NCI-H524 treated with DMSO at 0.1 percent for 48 hours (cell line): ENCODE results near the gene C17orf50.
"Not testable (repeated sequence)": the region's sequence is repeated elsewhere in the genome, so short reads cannot be mapped to it uniquely, and the experiment has no call there.

Source experiments
- DNase-seq: peaks from one replicate; lab custom pipeline; 2025; lab: John Stamatoyannopoulos, UW

The C17orf50 gene

DNA sequence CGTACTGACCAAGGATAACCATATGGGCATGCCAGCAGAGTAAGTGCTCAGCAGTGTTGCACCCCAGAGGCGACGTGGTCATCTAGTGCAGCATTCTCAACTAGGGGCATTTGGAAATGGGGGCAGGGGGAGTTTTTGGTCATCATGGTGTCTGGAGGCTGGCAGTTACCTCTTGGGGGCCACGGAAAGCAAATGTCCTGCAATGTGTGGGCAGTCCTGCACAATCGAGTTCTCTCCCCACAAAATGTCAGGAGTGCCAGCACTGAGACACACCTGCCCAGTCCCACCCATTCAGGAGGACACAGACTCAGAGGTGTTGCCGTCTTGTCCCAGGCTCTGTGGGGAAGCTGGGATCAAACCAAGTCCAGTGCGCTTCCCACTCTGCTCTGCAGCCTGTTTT is 26.3 kb upstream of the C17orf50 start:
- DNase-seq = no peak

DNA sequence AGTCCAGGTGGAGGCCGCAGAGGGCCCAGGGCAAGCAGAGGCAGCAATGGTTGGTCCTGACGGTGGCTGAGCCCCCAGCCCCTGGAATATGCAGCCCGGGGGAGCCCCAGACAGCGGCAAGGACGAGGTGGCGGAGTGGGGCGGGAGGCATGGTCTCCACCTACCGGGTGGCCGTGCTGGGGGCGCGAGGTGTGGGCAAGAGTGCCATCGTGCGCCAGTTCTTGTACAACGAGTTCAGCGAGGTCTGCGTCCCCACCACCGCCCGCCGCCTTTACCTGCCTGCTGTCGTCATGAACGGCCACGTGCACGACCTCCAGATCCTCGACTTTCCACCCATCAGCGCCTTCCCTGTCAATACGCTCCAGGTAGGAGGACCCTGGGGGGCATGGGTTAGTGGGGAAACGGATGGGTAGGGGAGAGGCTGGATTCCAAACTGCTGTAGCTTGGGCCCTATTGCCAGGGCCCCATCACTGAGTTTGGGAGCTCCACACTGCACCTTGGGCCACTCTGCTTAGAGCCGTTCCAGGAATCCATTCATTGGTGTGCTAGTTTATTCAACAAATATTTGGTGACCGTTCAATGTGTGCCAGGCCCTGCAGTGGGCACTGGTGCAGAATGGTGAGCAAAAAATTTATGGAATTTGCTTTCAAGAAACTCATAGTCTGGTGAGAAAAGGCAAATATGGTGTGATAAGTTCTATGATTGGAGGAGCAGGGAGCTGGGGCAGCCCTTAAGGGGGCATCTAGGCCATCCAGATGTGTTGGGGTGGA is 25.5 kb upstream of the C17orf50 start:
- no peak for DNase-seq

DNA sequence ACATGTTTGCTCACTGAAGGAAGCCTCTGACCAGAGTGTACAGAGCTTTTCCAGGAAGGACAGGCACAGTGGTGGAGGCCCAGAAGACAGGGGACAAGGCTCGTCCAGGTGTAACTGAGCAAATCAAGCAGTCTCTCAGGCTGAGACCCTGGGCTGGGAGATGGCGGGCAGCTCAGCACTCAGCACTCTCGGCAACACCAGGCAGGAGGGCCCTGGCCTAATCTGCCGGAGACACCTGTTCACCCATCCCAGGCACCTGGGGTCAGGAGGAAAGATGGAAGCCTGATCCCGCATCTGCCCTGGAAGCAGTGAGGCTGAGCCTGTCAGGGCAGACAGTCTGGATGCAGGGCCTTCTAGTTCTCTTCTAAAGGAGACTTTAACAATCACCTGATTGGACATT is 24.5 kb upstream of the C17orf50 start:
- DNase-seq = no peak

DNA sequence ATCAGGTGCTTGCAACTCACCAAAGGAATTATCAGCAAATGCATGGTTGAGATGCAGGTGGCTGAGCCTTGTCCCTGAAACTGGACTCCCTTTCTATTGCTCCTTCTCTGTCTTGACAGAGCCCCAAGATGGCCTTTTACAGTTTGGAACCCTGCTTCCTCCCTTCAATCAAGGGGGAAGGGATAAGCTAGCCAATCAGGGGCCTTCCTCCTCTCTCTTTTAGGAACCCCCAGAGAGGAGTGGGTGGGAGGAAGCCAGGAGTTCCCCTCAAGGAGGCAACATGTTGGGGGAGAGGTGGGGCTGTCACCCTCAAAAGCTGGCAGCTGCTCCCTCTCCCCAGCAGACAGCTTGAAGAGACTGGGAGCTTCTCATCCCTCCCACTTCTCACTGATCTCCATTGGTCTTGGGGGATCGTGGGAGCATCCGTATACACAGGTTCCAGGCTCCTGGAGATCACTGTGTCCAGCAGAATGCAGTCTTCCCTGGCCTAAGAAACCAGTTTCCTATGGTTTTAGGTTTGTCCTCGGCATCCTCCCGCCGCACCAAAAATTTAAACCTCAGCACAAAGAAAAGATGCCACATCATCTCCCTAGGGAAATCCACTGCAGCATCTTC is 22.1 kb upstream of the C17orf50 start:
- DNase-seq = no peak

DNA sequence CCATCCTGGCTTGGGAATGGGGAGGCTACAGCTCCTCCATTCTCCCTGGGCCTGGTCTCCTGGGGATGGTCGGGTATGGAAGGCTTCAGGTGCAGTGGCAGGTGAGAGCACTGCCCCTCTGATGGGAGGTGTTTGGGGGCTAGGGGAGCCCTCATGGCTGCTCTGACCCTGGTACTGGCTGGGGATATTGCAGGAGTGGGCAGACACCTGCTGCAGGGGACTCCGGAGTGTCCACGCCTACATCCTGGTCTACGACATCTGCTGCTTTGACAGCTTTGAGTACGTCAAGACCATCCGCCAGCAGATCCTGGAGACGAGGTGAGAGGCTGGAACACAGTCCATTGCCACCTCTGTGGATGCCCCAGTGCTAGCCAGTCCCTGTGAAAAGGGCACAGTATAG is 20.5 kb upstream of the C17orf50 start:
- no peak for DNase-seq

DNA sequence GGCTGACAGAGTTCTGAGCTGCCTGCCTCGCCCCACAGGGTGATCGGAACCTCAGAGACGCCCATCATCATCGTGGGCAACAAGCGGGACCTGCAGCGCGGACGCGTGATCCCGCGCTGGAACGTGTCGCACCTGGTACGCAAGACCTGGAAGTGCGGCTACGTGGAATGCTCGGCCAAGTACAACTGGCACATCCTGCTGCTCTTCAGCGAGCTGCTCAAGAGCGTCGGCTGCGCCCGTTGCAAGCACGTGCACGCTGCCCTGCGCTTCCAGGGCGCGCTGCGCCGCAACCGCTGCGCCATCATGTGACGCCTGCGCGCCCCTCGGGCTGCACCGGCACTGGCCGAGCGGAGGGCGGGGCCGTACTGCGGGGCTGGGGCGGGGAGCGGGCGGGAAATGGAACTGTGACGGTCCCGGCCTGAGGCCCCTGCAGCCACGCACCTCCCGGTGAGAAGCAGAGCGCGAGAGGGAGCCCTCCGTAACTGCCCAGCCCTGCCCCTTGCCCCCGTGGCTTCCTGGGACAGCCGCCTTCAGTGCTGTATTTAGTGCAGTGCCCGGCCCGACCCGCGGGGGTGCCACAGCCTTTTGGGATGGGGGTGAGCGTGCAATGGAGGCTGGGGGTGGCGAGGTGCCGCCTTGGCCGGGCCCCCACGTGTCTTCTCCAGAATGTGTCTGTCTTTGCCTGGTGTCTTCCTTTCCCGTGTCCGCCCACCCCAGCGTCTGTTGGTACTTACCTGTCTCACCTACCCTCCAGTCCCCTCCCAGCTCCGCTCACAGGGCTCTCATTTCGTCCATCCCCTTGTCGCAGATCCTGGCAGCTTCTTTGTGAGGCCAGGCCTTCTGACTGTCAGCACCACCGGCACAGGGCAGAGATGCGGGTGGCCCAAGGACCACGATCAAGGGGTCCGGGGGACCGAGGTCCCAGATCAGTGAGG is 19.4 kb upstream of the C17orf50 start:
- no peak for DNase-seq

DNA sequence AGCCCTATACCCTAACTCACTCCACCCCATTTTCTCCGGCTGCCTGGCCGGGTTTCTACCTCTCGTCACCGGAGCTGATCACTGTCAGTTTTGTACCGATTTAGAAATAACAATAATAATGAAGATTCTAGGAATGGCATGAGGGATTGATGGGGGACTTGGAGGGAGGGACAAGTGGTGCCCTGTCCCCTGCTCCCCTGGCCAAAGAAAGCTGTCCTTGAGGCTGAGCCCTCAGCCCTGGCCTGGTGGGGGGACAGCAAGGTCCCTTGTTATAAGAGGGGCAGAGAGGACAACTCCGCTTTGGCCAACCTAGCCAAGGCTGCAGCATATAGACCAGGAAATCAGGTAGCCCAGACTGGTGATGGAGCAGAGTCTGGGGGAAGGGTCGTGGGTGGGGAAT is 18.2 kb upstream of the C17orf50 start:
- no peak for DNase-seq

DNA sequence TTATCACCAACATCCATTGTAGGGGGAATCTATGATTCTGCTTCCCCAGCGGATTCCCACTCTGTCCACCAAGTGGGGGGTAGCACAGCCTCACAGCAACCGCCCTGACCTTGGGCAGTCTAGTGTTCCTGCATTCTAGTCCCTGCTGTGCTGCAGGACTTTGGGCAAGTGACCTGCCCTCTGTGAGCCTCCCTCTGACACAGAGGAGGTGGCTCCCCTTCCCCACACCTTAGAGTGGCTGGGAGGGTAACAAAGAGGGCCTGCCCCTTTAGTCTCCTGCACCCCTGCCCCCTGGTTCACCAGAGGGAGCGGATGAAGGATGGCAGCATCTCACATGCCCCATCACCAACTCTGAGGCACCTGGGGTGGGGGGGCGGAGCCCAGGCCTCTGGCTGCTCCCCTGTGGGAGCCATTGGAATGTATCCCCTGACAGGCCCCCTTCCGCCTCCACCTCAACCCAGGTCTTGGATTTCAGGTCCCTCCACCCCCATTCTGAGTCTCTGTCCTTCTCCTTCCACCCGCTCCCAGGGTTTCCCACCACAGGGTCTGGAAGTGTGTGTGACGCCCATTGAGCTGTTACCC is 17.7 kb upstream of the C17orf50 start:
- DNase-seq = no peak

DNA sequence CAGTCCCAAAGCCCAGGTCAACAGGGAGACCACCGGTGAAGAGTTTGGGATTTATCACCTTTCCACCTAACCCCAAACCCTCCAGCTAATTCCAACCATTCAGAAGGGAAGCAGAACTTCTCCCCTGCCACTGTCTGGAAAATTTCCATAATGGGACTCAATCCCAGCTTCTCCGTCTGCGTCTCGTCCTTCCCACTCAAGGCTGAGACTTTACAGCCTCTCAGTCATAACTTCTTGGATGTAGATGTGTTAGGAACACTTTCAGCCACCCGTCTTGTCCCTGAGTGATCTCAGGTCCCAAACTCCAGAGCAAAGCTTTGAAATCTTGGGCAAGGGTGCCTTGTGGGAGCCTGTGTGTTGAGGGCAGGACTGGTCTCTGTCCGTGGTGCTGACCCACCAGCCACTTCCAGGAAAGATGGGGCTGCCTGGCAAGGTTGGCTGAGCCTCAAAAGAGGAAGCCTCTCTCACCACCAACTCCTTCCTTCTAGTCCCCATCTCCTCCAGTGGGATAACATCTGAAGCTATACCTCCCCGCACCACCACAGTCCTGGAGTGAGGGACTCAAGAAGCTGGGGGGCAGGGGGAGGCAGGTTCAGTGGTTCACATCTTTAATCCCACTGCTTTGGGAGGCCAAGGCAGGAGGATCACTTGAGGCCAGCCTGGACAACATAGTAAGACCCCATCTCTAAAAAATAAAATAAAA is 16.9 kb upstream of the C17orf50 start:
- no peak for DNase-seq

DNA sequence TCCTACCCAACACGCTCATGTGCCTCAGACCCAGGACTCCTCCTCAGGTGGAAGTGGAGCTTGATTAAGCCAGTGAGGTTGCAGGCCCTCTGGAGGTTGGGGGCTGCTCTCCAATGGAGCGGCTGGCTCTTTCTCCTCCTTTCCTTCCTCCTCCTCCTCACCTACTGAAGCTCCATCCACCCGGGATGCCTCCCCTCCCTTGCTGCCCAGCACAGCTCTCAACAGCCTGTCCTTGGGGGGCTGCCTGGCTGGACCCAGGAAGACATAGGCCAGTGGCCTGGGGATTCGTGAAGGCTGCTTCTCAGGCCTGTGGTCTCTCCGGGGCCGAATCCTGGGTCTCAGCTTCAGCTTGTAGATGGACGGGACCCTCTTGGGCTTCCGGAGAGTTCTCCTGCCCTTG is 15.9 kb upstream of the C17orf50 start:
- DNase-seq = no peak

DNA sequence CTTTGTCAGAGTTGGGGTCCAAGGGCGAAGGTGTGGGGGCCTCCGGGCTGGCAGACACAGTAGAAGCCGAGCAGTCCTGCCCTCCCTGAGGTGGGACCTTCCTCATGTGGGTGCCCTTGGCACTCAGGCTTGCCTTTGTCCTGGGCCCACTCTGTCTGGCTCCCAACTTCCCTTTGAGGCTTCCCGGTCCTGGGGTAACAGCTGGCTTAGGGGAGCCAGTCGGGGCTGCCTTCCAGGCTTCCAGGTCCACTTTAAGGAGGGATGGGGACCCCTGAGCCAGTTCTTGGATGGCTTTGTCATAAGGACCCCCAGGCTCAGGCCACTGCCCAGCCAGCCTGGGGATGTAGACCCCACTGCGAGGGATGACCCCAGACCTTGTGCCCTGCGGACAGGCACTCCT is 15.4 kb upstream of the C17orf50 start:
- DNase-seq = no peak

DNA sequence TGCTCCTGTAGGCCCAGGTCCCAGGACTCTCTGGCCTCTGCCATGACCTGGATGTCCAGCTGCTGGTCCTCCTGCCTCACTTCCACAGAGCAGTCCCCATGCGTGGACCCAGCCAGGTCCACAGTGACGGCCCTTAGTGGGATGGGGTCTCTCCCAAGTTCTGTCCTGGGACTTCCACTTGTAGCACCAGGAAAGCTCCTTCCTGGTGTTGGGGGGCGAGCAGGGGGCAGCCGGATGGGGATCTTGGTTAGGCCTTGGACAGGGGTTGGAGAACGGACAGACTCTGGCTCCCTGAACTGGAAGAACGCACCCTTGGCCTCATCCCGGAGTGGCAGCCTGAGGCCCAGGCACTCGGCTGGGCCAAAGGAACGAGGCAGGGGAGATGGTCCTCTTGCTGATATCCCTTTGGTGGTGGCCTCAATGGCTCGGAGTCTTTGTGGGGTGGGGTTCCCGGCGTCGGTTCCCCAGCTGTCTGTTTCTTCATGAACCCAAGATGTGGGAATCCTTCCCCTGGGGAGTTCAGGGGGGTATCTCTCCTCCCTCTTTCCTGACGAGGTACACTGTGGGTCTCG is 14.9 kb upstream of the C17orf50 start:
- DNase-seq = no peak

DNA sequence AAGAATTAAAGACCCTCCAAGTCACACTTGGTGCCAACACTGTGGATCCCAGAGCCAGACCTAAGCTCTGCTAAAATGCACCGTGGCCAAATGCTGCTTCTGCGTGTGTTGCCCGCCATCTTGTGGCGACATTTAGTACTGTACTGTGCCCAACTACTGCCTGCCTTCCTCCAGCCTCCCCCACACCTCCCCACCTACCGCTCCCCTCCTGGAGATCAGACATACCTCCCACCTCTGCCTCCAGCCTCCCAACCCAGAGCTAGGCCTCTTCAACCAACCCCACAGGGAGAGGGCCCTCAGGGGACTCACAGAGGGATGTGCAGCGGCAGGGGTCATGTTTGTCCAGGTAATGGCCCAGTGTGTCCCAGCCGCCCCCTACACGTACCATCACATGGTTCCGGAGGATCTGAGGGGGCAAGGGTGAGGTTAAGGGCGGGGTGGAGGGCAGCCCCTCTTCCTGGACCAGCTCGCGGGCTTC is 13.1 kb upstream of the C17orf50 start:
- DNase-seq = no peak

DNA sequence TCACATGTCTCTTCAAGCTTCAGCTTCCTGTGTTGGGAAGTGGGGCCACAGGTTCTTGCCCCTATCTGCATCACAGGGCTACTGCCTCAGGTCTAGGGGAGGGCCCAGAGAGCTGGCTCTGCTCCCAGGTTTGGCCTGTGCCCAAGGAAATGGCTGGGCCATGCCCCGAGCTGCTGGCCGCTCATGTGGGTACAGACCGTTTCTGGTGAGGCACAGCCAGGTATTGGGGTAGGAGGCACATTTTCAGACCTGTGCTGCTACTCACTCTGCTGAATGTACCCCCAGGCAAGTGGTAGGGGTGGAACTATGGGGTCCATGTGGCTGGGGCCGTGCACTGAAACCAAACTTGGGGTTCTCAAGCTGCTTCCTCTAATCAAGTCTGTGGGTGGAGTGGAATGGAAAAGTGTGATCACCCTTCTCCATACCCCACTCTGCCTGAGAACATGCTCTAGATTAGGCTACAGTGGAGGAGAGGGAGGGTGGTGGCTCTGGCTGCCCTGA is 12.3 kb upstream of the C17orf50 start:
- no peak for DNase-seq

DNA sequence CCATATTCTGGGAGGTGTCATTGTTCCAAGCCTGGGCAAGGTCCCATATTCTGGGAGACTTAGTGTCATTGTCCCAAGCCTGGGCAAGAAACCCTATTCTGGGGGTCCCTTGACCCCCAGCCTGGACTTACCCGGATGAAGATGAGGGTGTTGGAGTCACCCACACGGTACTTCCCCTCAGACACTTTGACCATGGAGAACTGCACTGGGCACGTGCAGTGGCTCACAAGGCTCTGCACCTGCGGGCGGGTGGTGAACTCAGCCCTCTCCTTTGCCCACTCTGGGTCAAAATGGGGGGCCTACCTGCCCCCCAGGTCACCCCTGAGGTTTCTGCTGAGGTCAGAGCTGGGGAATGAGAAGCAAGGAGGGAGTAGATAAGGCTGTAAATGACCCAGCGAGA is 11.7 kb upstream of the C17orf50 start:
- DNase-seq = no peak

DNA sequence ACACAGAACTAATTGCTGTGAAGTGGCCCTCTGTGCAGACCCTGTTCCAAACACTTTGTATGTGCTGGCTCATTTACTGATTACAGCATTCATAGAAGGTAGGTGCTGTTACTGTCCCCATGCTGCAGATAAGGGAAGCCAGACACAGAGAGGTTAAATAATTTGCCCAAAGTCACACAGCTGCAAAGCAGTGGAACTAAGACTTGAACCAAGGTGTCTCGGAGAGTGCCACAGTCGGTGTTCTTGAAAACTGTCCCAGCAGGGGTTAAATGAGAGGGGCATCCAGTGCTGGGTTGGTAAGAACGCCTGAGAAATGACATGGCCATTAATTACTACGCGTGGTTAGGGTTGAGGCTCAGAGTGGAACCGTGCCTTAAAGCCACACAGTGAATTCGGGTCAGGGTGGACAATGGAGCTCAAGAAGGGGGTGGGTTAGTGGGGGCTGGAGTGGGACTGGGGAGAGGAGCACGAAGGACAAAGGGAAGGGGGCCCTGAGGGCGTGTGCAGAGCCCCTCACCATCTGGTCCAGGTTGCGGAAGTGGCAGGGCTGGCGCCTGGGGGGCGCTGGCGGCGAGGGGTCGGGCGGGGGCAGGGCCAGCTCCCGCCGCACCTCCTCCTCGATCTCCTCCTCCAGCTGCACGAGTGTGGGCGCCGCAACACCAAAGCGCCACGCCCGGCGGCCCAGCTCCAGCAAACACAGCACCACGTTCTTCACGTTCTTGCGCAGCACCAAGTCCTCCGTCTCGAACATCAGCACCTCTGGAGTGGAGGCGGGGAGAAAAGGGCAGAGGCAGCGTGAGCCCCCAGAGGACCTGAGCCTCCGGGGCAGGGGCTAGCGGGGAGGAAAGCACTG is 10.9 kb upstream of the C17orf50 start:
- no peak for DNase-seq

DNA sequence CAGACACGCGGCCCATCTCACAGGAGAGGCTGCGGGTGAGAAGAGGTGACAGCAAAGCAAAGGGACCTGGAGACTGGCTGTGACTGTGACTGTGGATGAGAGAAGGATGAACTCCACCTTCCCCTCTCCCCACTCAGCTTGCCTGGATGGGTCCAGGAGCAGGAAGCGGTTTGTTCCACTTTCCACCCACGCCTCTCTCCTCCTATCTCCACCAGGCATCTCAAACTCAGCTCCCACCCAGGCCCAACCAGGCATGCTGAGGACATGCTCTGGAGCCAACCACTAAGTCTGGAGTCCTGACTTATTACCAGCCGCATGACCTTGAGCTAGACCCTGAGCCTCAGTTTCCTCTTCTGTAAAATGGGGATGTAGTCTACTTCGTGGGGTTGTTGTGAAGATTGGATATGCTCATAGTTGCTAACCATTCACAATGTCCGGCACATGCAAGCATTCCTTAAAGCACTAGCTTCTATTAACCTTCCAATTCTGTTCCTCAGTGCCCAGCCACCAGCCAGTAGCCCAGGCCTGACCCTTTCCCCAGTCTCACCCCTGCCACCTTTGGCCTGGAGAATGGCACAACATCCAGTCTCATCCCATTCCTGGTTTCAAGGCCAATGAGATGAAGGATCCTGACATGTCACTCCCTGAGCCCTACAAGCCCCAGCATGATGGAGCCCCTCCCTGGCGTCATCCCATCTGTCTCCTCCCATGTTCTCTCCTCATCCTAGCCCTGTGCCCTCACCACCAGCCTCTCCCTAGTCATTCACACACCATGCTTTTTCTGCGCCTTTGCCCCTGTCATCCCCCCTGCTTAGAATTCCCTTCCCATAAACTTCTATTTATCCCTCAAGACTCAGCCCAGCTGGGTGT is 9.9 kb upstream of the C17orf50 start:
- DNase-seq = no peak

DNA sequence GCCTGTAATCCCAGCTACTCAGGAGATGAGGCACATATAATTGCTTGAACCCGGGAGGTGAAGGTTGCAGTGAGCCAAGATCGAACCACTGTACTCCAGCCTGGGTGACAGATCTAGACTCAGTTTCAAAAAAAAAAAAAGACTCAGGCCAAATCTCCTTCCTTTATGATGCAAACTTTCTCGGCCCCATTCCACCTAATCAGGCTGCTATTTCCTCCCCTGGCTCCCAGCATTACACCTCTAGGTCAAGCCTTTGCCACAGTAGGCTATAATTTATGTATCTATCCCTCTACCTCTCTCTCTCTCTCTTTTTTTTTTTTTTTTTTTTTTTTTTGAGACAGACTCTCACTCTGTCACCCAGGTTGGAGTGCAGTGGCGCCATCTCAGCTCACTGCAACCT is 9.1 kb upstream of the C17orf50 start:
- not testable (repeated sequence) for DNase-seq

DNA sequence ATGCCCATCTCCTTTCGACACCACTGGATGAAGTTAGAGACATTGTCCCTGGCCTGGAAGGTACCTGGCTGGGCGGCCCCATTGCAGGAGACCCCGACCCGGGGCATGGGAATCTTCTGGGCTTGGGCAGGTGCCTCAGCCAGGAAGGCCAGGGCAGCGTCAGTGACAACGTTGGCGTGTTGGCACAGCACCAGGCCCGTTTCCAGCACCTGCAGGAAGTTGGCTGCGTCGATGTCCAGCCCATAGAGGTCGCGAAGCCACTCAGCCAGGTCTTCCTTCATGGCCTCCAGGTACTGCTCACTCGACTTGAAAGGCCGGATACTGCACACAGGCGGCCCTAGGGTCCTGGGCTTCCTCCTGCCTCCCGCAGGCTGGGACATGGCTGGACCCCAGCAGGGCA is 8.2 kb upstream of the C17orf50 start:
- no peak for DNase-seq
